UCSD-AML1 (cell line): ENCODE results near the gene HES5.

ENCODE experiments used
- DNase-seq: peaks from one replicate; lab custom pipeline; 2025; ENCODE audit not compliant: unreplicated experiment; lab: John Stamatoyannopoulos, UW

Gene HES5

GRCh38 chr1:2547210-2548067 is 17.4 kb upstream of the HES5 start:
- DNase-seq: no peak

- DNase-seq: peak; percentile 90
Measured at GRCh38 chr1:2546515-2547209, 16.6 kb upstream of the HES5 start.

- peak; percentile 92 for DNase-seq
Measured at GRCh38 chr1:2545754-2546514, 15.9 kb upstream of the HES5 start.

- DNase-seq: no peak
Measured at GRCh38 chr1:2544875-2545640, 15.0 kb upstream of the HES5 start.

GRCh38 chr1:2544093-2544874 is 14.2 kb upstream of the HES5 start:
- no peak for DNase-seq

GRCh38 chr1:2543543-2544092 is 13.6 kb upstream of the HES5 start:
- DNase-seq: peak; percentile 34

- DNase-seq: no peak
Measured at GRCh38 chr1:2542246-2542915, 12.3 kb upstream of the HES5 start.

- no peak for DNase-seq
Measured at GRCh38 chr1:2541619-2542245, 11.7 kb upstream of the HES5 start.

GRCh38 chr1:2540816-2541492 is 10.9 kb upstream of the HES5 start:
- no peak for DNase-seq

GRCh38 chr1:2539312-2539907 is 9.3 kb upstream of the HES5 start:
- DNase-seq: peak; percentile 53

GRCh38 chr1:2538872-2539271 is 8.8 kb upstream of the HES5 start:
- DNase-seq: no peak

GRCh38 chr1:2538376-2538775 is 8.3 kb upstream of the HES5 start:
- DNase-seq: no peak

GRCh38 chr1:2537784-2538115 is 7.7 kb upstream of the HES5 start:
- DNase-seq: no peak

GRCh38 chr1:2535981-2536380 is 5.9 kb upstream of the HES5 start:
- DNase-seq: no peak

GRCh38 chr1:2535455-2535854 is 5.4 kb upstream of the HES5 start:
- DNase-seq: no peak

GRCh38 chr1:2534687-2535441 is 4.8 kb upstream of the HES5 start:
- DNase-seq: no peak

- no peak for DNase-seq
Measured at GRCh38 chr1:2534315-2534686, 4.2 kb upstream of the HES5 start.
